NCI-H1694 treated with DMSO at 0.1 percent for 48 hours (cell line): ENCODE measurements around the gene BOD1.

Source experiments
- DNase-seq: peaks from one replicate; lab custom pipeline; 2025; lab: John Stamatoyannopoulos, UW

The BOD1 gene

DNA sequence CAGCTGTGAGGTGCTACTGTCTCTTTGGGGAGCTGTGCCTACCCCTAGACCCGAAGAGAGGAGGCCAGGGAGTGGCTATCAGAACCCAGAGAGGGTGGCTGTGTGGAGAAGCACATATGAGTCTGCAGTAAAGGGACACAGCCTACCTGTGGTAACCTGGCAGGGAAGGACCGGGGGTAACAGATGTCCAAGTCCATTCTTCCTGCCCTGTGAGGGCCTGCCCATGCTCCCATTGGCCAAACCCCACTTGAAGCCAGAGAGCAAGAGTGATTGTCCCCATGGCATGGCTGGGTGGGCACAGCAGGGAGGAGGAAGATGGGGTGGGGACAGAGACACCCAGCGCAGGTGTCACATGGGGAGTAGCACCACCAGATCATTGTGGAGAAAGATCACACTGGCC, 39.3 kb downstream of the BOD1 start:
- DNase-seq, result no peak

DNA sequence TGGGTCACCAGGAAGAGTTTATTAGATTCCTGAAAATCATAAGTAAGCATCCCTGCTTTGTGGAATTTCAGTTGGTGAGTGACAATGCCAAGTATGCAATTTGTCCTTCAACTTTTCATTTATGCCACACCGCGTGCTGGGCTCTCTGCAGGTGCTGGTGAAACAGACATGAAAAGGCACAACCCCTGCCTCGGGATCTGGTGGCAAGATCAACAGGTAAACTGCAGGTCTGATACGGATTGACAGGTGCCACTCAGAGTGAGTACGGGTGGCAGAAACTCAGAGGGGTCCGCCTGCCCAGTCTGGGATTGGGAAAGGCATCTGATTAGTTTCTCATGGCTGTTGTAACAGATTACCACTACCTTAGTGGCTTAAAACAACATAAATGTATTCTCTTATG, 40.5 kb downstream of the BOD1 start:
- no peak for DNase-seq

DNA sequence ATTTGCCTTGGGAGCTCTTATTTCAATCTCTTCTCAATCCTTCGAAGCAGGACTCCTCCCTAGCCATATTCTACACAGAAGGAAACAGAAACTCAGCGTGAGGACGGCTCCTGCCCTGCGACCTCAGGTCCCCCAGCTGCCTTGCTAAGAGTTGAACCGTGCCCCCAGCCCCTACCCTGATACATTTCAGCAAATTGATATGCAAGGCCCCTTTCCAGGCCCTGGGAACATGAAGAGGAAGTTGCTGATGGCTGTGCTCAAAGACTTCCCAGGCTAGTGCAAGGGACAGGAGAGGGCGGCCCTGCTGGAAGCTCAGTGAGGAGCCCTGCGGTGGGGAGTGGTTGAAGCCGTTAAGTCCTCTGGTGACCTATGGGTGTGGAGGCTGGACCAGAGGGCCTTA, 41.5 kb downstream of the BOD1 start:
- no peak for DNase-seq

DNA sequence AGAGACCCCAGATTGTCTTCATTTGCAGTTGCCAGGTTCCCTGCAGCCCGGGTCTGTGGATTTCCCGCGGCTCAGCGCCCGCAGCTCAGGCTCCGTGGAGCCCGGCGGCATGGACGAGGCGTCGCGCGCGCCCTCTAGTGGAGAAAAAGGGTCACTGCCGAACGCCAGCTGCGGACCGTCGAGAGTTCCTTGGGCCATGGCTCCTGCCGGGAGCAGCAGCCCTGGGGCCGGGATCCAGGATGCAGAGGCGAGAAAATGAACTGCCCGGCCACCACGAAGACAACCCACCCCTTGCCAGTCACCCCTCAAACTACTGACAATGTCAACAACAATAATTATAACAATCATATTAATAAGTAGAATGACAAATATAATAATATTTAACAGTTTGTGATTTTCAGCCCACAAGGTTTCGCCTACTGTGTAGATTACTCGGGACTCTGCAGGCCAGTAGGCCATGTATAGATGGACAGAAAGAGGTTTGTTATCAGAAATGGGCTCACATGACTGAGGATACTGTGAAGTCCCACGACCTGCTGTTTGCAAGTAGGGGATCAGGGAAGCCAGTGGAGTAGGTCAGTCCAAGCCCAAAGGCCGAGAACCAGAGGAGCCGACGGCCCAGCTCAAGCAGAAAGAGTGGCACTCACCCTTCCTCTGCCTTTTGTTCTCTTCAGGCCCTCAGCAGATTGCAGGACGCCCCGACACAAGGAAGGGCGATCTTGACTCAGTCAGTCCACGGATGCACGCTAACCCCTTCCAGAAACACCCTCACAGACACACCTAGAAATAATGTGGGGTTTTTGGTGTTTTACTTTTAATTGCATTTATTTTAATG, 43.1 kb downstream of the BOD1 start:
- peak; percentile 5 for DNase-seq

DNA sequence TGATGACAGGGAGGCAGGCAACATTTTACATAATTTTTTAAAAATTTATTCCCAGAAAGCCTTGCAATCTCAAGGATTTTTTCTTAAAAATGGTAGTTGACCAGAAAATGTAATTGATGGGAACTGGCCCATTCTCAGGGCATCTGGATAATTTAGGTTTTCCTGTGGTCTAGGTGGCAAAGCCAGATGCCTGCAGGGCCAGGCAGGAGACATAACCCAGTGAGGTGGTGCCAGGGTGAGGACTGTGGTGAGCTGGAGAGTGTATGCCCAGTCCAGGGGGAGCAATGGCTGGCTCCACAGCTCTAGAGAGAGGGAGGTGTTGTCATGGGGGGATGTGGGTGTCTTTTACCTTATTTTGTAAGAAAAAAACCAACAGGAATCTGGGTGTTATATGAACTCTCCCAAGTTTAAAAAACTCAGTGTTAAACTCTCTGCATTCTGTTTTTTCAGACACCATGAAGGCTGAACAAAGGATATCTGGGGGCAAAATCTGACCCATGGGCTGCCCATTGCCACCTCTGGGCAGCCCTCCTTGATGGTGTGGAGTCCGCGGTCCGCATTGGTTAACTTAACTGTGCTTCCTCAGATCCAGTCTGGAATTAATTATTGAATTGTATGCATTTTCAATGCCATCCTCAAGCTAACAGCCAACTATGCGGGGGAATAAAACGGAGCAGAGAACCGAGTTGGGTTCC, 43.9 kb downstream of the BOD1 start:
- no peak for DNase-seq

DNA sequence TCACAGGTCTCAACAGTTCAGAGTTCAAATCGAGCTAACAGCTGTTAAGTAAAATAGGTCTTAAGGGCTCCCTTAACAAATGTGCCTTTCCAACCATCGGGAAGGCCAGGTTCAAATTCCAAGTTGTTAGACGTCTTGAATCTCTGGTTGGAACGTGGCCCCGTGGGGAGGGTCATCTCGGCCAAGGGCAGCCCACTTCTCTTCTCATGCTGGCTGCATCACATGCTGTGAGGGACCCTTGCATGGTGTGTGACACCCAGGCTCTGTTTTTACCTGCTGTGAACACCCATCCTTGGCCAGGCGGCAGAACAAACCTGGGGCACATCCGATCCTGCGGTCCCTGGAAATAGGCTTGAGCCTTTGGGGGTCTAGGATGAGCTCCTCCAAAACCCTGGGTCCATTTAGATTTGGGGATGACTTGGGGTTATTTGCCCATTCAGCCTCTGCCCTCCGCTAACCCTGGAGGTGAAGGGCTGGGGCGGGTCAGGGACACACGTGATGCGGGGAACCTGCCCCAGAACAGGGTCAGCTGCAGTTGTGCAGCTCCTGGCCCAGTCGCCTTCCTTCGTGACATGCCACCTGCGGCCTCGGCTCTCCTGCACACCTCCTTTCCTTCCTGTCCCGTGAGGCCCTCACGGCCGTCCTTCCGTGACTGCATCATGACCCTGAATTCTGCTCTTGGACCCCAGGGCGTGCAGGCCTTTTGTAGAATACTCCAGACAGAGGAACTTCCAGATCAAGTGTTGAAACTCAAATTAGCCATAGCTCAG, 45.9 kb downstream of the BOD1 start:
- DNase-seq, result no peak

DNA sequence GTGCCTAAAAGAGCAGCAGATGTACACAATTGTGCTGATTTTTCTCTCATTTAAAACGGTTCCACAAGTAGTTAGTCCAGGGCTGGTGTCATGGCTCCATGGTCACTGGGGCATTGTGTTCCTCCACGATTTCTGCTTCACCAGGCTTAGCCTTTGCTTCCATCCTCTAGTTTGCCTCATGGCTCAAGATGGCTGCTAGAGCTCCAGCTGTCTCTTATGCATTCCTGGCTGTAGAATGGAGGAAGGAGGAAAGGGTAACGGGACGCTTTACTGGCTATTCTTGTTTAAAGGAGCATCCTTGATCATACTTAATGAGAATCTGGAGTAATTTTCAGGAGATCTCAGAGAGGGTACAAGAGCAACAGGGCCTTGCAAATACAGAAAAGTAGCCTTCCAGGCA, 47.7 kb downstream of the BOD1 start:
- no peak for DNase-seq

DNA sequence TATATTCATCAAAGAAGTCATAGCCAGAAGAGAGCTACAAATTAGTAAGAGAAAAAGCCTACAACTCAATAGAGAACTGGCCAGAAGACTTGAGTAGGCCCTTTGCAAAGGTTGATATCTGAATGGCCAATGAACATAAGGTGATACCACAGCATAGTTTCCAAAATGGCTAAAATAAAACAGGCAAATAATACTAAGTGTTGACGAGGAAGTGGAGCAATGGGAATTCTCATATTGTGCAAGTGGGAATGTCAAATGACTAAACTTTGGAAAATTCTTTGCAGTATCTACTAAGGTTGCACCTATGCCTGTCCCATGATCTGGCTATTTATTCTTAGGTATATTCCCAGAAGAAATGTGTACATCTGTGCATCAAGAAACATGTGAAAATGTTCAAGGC, 48.3 kb downstream of the BOD1 start:
- DNase-seq, result no peak

DNA sequence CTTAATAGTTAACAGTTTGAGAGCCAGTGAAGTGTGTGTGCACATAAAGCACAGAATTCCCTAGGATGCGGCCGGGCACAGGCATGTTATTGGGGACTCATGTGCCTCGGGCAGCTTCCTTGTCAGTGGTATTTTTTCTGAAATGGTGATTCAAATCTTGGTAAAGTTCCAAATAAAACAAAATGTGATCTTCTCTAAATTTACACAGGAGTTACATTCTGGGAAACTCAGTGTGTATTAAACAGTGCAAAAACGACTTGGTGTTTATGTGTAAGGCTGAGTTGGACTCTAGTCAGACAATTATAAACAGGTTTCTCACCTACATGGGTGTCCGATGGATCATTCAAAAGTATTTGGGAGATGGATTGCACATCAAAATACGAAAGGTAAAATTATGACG, 48.9 kb downstream of the BOD1 start:
- DNase-seq, result no peak

DNA sequence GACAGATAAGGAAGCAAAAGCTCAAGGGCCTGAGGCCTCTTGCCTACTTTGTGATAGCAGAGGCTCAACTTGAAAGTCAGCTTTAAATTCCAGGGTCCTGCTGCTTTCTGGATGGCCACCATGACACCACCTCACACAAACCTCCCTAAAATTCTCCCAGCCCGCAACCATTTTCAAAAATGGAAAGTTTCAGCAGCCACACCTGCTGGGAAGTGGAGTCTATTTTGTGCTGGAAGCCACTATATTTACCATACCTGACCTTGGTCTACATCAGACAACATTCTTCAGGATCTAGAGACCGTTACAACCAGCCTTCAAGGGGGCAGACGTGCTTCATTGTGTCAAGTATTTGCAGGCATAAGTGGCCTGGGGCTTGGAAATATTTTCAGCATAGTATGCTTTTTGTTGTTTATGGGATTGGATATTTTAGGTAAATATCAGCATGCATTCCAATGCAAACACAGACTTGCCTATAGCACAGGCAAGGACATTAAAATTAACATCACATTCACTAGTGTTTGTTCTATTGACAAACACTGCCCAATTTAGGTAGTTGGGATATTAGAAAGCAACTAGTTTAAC, 50.9 kb downstream of the BOD1 start:
- no peak for DNase-seq

DNA sequence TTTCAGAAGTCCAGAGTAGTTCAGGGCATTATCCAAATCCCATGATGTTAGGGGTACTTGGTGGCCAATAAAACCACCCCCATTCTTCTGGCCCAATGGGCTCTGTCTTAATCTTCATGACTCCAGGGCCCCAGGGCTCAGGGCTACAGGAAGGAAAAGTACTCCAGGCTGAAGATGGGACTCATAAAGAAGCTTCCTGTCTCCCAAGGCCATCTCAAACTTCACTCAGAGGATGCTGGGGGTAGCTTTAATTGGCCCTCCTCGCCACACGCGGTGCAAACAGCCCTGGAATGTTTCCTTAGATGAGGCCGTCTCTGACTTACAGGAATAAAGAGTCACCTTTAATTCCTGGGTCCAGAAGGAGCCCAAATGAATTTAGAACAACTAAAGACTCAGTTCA, 52.3 kb downstream of the BOD1 start:
- no peak for DNase-seq

DNA sequence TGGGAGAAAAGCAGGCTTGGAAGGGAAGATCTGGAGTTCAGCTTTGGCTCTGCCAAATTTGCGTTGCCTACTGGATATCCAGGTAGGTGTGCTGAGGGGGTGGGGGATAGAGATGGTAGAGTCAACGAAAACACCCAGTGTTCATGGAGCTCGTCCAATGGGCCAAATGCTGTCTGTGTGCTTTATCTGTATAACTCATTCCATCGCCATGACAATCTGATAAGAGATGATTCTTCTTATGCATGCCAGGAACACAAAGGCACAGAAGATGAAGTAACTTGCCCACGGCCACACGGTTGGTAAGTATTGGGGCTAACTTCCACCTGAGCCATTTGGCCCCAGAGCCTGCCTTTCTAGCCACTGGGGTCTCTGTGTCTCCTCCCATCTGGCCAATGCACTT, 53.2 kb downstream of the BOD1 start:
- DNase-seq, result no peak

DNA sequence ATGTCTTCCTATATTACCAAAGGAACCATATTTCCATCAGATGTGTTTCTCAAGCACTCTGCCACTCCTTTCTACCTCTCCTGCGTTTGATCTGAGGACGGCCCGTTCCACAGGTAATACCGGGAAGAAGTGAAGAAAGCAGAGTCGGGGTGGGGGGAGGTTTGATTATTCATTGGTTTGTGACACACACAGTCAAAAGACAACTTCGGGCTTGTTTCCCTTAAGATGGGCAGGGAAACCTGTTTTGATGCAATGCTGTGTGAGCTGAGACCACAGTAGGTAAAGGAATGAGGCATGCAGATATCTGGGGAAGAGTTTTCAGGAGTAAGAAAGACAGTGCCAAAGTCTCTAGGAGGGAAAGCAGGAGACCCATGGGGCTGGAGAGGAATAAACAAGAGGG, 54.0 kb downstream of the BOD1 start:
- no peak for DNase-seq
